HCT116 (cell line): Measurements from ENCODE around the gene TSPAN13. TPM values are rescaled to one million over a fixed set of nuclear protein-coding genes. Genes with fewer than 3 reads are reported as not detected.

Experiments used
- ATAC-seq: fragments of 200-7000 bp; cut with Tn5 transposase; 2 replicates; pipeline ENCODE4 v1.9.1; 2020; ENCODE audit warnings: mild to moderate bottlenecking, moderate library complexity
- BruUV-seq: library from RNA; stranded (reverse); fragments of 400-500 nt; replicated peaks from 2 replicates; lab custom pipeline; 2021; lab: Mats Ljungman, UMichigan
- CTCF ChIA-PET: fragments of 300-600 bp; sonication (Branson Sonifier 250); formaldehyde crosslinking; loops from one replicate; lab custom pipeline; 2021; ENCODE audit warnings: antibody characterized with exemption; lab: Charles Lee
- POLR2A ChIA-PET: fragments of 300-600, 350-600 bp; sonication (Branson Sonifier 250); formaldehyde crosslinking; loops from one replicate; lab custom pipeline; 2021; ENCODE audit warnings: antibody characterized with exemption; lab: Charles Lee
- RAD21 ChIA-PET, 2 experiments: fragments of 300-600 bp; sonication (Branson Sonifier 250); formaldehyde crosslinking; loops; one replicate each; lab custom pipeline; 2023; ENCODE audit warnings: low total read pairs in 2 of 2; ENCODE audit not compliant: uncharacterized antibody in 2 of 2, unreplicated experiment in 2 of 2, low non-redundant PET in 1 of 2; lab: Charles Lee
- DNase-seq: peaks from one replicate; pipeline ENCODE4 v3.0.0-alpha.2; 2010; ENCODE audit warnings: low read depth, low spot score
- H2AFZ ChIP-seq: fragments of 200-600 bp; shearing (Covaris generic), sonication (generic); 2 replicates; pipeline ENCODE4 v1.6.1; 2017; ENCODE audit warnings: low read depth, mixed run types, mixed read lengths, antibody characterized with exemption, low read length; ENCODE audit not compliant: poor library complexity, severe bottlenecking
- H3K27ac ChIP-seq: 2 replicates; pipeline ENCODE4 v1.5.1; 2012; ENCODE audit warnings: low read depth, low read length
- H3K27me3 ChIP-seq: fragments of 200-600 bp; sonication (generic); 2 replicates; pipeline ENCODE4 v1.6.1; 2016; ENCODE audit warnings: mixed run types, low read length, mixed read lengths; ENCODE audit not compliant: insufficient read depth
- H3K36me3 ChIP-seq, 2 experiments: fragments of 200-500 bp in 1 of 2; fragments of 200-600 bp in 1 of 2; sonication (Bioruptor generic) in 1 of 2; sonication (generic) in 1 of 2; 2 replicates each; pipeline versions ENCODE4 v1.5.1 to v1.6.1; 2014 to 2016; ENCODE audit warnings: low read length in 2 of 2, inconsistent platforms in 1 of 2, mixed read lengths in 1 of 2, mixed run types in 1 of 2; ENCODE audit not compliant: insufficient read depth in 2 of 2, control insufficient read depth in 1 of 2
- H3K4me1 ChIP-seq, 2 experiments: fragments of 200-600 bp in 1 of 2; sonication (generic) in 1 of 2; 2 replicates each; pipeline versions ENCODE4 v1.5.1 to v1.6.1; 2012 to 2017; ENCODE audit warnings: low read length in 2 of 2, inconsistent platforms in 1 of 2, mild to moderate bottlenecking in 1 of 2, mixed read lengths in 1 of 2, mixed run types in 1 of 2, moderate library complexity in 1 of 2; ENCODE audit not compliant: insufficient read depth in 2 of 2, control insufficient read depth in 1 of 2
- H3K4me2 ChIP-seq: fragments of 200-600 bp; sonication (generic); 2 replicates; pipeline ENCODE4 v1.6.1; 2017; ENCODE audit warnings: mixed run types, low read length, mixed read lengths
- H3K4me3 ChIP-seq, 2 experiments: fragments of 200-600 bp in 1 of 2; sonication (generic) in 1 of 2; replicated peaks in 1 of 2; 2 replicates each; pipeline ENCODE4 v1.5.1; 2011 to 2016; ENCODE audit warnings: low read length in 2 of 2, control low read depth in 1 of 2, low read depth in 1 of 2, mild to moderate bottlenecking in 1 of 2, mixed read lengths in 1 of 2, mixed run types in 1 of 2
- H3K79me2 ChIP-seq: fragments of 200-600 bp; sonication (generic); 2 replicates; pipeline ENCODE4 v1.6.1; 2017; ENCODE audit warnings: mild to moderate bottlenecking, mixed run types, low read length, moderate library complexity, mixed read lengths; ENCODE audit not compliant: insufficient read depth
- H3K9ac ChIP-seq: fragments of 200-600 bp; sonication (generic); 2 replicates; pipeline ENCODE4 v1.6.1; 2016; ENCODE audit warnings: low read length, mixed read lengths
- H3K9me2 ChIP-seq: fragments of 200-600 bp; sonication (generic), shearing (Covaris generic); 2 replicates; pipeline ENCODE4 v1.6.1; 2017; ENCODE audit warnings: mixed run types, mild to moderate bottlenecking, moderate library complexity; ENCODE audit not compliant: insufficient read depth
- H3K9me3 ChIP-seq, 2 experiments: fragments of 200-500 bp in 1 of 2; fragments of 200-600 bp in 1 of 2; sonication (Bioruptor generic) in 1 of 2; sonication (generic) in 1 of 2; 2 replicates each; pipeline ENCODE4 v1.6.1; 2014 to 2017; ENCODE audit warnings: low read length in 2 of 2, mixed read lengths in 2 of 2, inconsistent platforms in 1 of 2, low read depth in 1 of 2, mild to moderate bottlenecking in 1 of 2, mixed run types in 1 of 2, moderate library complexity in 1 of 2; ENCODE audit not compliant: control insufficient read depth in 1 of 2, insufficient read depth in 1 of 2
- H4K20me1 ChIP-seq: fragments of 200-600 bp; sonication (generic), shearing (Covaris generic); 2 replicates; pipeline ENCODE4 v1.6.1; 2017; ENCODE audit warnings: mixed run types, mild to moderate bottlenecking, moderate library complexity; ENCODE audit not compliant: insufficient read depth
- ATF3 ChIP-seq: IDR thresholded peaks from 2 replicates; pipeline ENCODE4 v1.6.1; 2012
- CTCF ChIP-seq, 3 experiments: fragments of 200-600 bp in 1 of 3; sonication (generic) in 1 of 3; IDR thresholded peaks in 2 of 3; conservative IDR thresholded peaks in 1 of 3; 2 replicates each; pipeline ENCODE4 v1.5.1; 2012 to 2017; ENCODE audit warnings: low read depth in 2 of 3, low read length in 2 of 3, antibody characterized with exemption in 1 of 3, borderline replicate concordance in 1 of 3, control low read depth in 1 of 3, mild to moderate bottlenecking in 1 of 3, mixed read lengths in 1 of 3, mixed run types in 1 of 3, moderate library complexity in 1 of 3; ENCODE audit not compliant: insufficient read depth in 1 of 3
- POLR2A ChIP-seq: IDR thresholded peaks from 2 replicates; pipeline ENCODE4 v1.7.0; 2011; ENCODE audit warnings: borderline replicate concordance; ENCODE audit not compliant: insufficient read depth, insufficient read length; ENCODE audit errors: extremely low read depth
- POLR2AphosphoS5 ChIP-seq: IDR thresholded peaks from 2 replicates; pipeline ENCODE4 v1.6.1; 2011; ENCODE audit warnings: mild to moderate bottlenecking, low read depth, low read length, moderate library complexity
- REST ChIP-seq: IDR thresholded peaks from 2 replicates; pipeline ENCODE4 v1.6.1; 2012; ENCODE audit warnings: low read depth
- SP1 ChIP-seq: IDR thresholded peaks from 2 replicates; pipeline ENCODE4 v1.6.1; 2012; ENCODE audit warnings: low read depth
- TCF7L2 ChIP-seq: IDR thresholded peaks from 2 replicates; pipeline ENCODE4 v1.7.0; 2011; ENCODE audit warnings: borderline replicate concordance, inconsistent platforms; ENCODE audit not compliant: insufficient read depth, insufficient read length; ENCODE audit errors: extremely low read depth
- YY1 ChIP-seq: IDR thresholded peaks from 2 replicates; pipeline ENCODE4 v1.6.1; 2011; ENCODE audit warnings: low read length, low read depth, moderate library complexity, mild to moderate bottlenecking; ENCODE audit not compliant: insufficient replicate concordance; ENCODE audit errors: extremely low read depth
- ZNF274 ChIP-seq: fragments of 200-500 bp; sonication (Bioruptor generic); IDR thresholded peaks from 2 replicates; pipeline ENCODE4 v1.6.1; 2014; ENCODE audit warnings: mild to moderate bottlenecking, low read depth, low read length, inconsistent platforms
- intact Hi-C: fragments of 100-400 bp; cut with micrococcal nuclease; formaldehyde crosslinking; loops from 2 replicates; pipeline ENCODE4 v1.10.0; 2022
- total RNA-seq: library from RNA; stranded (reverse); gene quantifications from one replicate; pipeline ENCODE4 v1.2.1, GENCODE V29; 2021; ENCODE audit not compliant: unreplicated experiment
- TF ChIP-seq, protein P1 (sequence below): IDR thresholded peaks from 2 replicates; pipeline ENCODE4 v1.6.1; 2011; ENCODE audit warnings: mild to moderate bottlenecking, low read length, moderate library complexity; ENCODE audit not compliant: insufficient replicate concordance; ENCODE audit errors: extremely low read depth

Gene TSPAN13
- total RNA-seq, 1 experiment from 2014 or later = 18.5 TPM

GRCh38 chr7:16745645-16746044 is 7.9 kb upstream of the TSPAN13 start:
- no TSS peak for BruUV-seq
- H3K9me3 ChIP-seq = no peaks in the 10 kb centered on the region
- no peak overlapping the region for H3K9ac ChIP-seq
- no peak overlapping the region for H2AFZ ChIP-seq
- H3K9me2 ChIP-seq = no peaks in the 10 kb centered on the region
- DNase-seq (no peak), ATAC-seq (no peak)
- H3K36me3 ChIP-seq = no peaks in the 10 kb centered on the region
- ChIA-PET CTCF (no interaction called here), RAD21 (no interaction called here), POLR2A (no interaction called here)
- H3K79me2 ChIP-seq = no peaks in the 10 kb centered on the region
- intact Hi-C loops = no loop called here
- TF ChIP-seq, protein P1, sequence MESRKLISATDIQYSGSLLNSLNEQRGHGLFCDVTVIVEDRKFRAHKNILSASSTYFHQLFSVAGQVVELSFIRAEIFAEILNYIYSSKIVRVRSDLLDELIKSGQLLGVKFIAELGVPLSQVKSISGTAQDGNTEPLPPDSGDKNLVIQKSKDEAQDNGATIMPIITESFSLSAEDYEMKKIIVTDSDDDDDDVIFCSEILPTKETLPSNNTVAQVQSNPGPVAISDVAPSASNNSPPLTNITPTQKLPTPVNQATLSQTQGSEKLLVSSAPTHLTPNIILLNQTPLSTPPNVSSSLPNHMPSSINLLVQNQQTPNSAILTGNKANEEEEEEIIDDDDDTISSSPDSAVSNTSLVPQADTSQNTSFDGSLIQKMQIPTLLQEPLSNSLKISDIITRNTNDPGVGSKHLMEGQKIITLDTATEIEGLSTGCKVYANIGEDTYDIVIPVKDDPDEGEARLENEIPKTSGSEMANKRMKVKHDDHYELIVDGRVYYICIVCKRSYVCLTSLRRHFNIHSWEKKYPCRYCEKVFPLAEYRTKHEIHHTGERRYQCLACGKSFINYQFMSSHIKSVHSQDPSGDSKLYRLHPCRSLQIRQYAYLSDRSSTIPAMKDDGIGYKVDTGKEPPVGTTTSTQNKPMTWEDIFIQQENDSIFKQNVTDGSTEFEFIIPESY = no peak
- TF ChIP-seq CTCF (IDR thresholded peaks at IDR 0.05 in 2 of 3, conservative IDR thresholded peaks at IDR 0.05 in 1 of 3; ENCODE audit: borderline replicate concordance in 1 of 3, insufficient read depth in 1 of 3, low read depth in 2 of 3, low read length in 2 of 3) (no peak), ATF3 (no peak), TCF7L2 (no peak), SP1 (no peak), POLR2AphosphoS5 (no peak), POLR2A (no peak), YY1 (no peak), ZNF274 (no peak), REST (no peak)
- TF ChIP-seq, all 23 proteins: peak for 0
- Histone ChIP-seq H3K27me3 (no peaks in the 10 kb centered on the region), H3K27ac (no peak overlapping the region), H3K4me3 (no peak overlapping the region), H3K4me2 (no peak overlapping the region), H3K4me1 (peaks cover 0 to 3% of the 10 kb centered on the region in 2 experiments; a peak in 2 of 4 replicates), H4K20me1 (no peaks in the 10 kb centered on the region)
